Erythroblast (primary cell): ENCODE data around the gene CFTR.

Experiments
- GATA1 ChIP-seq: IDR thresholded peaks from 2 replicates; pipeline ENCODE4 v1.6.1; 2011; ENCODE audit warnings: low read depth, mild to moderate bottlenecking, control low read depth, low read length, moderate library complexity
- POLR2A ChIP-seq: IDR thresholded peaks from 2 replicates; pipeline ENCODE4 v1.6.1; 2011; ENCODE audit warnings: mild to moderate bottlenecking, low read length

DNA sequence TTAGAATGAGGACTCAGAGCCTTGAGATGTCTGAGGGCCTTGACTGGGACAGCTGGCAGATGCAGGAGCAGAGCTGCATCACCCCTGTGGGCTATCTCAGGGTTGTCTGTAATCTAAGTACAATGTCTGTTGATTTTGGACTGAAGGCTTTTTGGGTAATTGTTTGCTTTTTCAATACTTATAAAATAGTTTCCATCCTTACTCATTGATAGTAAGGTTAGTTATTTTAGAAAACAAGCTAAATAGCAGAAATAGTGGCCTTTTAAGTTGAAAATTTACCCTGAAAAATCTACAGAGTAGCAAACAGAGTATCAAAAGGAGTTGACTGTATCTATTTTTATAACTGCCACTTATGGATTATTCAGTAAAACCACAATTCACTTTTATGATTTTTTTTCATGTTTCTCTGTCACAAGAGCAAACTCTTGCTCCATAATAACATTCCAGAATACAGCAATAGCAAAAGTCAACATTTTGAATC is 179.7 kb downstream of the CFTR start:
- TF ChIP-seq POLR2A: no peak
- no peak for TF ChIP-seq GATA1
